Suppressor macrophage (primary cell): Measurements from ENCODE around the gene TRAPPC14.
"Not testable (repeated sequence)": the region's sequence is repeated elsewhere in the genome, so short reads cannot be mapped to it uniquely, and the experiment has no call there.

Source experiments
- DNase-seq, 4 experiments: peaks; one replicate each; pipeline ENCODE4 v3.0.0-alpha.2; 2020 to 2022

Gene TRAPPC14

DNA sequence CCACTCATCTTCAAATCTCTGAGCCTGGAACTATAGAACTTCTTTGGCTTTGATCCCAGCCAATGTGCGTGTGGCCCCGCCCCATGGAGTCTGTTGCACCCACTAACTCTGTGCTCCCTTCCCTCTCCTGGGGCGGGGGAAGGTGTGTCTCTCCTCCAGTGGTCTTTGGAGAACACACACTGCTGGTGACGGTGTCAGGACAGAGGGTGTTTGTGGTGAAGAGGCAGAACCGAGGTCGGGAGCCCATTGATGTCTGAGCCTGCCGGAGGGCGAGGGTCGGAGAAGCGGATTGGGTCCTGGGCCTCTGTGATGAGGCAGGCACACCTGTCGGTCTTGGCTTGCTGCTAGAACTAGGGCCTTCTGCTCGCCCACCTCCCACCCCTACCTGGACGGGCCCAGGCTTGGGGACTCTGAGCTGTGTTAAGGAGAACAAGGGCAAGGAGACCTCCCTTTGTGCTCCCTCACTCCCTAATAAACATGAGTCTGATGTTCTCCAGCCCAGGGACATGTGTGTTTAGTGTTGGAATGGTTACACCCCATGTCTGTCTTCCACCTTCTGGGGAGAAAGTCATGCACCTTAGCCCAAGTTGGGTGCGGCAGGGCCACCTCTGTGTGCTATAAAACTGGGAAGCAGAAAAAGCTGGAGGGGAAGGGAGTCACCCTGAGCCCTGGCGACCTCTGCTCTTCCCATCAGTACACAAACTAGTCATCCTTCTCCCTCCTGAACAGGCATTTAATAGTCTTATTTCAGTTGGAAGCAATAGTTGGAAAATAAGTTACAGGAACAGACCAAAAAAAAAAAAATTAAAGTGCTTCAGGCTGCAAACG, 4.6 kb downstream of the TRAPPC14 start:
- DNase-seq, result no peak

GRCh38 chr7:100152937-100153666, 5.4 kb downstream of the TRAPPC14 start:
- no peak for DNase-seq

DNA sequence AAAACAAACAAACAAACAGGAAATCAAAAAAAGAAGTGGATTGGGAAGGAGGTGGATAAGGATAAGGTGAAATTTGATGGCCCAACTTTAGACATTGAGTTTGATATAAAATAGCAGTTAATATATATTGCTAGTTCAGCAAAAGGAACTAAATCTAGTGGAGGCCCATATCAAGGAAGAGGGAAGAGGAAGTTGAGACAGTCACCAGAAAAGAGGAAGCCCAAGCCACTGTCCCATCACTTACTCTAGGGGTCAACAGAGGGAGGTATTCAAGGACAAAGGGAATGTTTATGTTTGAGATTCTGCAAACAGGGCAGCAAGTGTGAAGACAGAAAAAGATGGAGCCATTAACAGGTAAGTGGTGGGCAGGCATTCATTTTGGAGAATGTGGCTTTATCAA, 6.1 kb downstream of the TRAPPC14 start:
- DNase-seq, result peak; percentile 66 to 87 (median 78)

DNA sequence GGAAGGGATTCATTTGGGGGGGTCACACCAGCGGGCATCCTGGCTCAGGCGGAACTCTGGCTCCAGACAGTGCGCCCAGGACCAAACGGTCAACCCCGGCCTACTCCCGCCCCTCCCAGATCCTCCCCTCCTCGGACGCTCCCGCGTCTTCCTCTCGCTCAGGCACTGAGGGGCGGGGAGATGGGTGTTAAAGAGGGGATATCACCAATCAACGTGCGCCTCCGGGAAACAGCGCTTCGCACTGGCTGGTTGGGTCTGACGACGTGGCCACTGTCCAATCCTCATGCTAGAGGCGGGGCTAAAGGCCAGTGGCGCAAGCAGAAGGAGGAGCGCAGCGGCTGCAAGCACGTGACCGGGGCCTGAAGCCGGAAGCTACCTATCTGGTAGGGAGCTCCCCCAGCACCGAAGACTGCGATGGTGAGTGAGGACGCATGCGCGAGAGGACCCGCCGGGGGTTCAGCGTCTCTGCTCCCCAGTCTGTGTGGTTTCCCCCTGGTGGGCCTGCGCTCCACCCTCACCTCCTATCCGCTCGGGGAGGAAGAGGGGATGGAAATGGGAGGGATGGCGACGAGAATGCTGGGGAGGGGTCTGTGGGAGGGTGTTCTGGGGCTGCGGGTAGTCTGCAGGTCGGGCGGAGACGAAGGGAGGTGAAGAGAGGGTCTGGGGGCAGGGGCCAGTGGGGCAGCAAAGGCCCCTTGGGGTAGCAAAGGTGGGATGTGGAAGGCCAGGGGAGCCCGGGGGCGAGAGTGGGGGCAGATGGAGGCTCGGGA, 9.8 kb downstream of the TRAPPC14 start, which contains the start of gene LAMTOR4:
TSS of gene LAMTOR4 (plus strand) at position 360 of the 770 bp plus-strand sequence. CDS start at position 415, 55 bp downstream.
- peak; percentile 98 to 99 (median 98) for DNase-seq

DNA sequence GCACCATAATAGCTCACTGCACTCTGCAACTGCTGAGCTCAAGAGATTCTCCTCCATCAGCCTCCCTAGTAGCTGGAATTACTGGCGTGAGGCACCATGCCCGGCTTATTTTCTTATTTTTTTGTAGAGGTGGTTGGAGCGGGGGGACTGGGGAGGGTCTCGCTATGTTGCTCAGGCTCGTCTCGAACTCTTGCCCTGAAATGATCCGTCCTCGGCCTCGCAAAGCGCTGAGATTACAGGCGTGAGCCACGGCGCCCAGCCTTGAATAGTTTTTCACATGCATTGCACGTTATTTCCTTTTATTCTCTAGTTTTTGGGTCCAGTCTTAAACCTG, 10.3 kb downstream of the TRAPPC14 start:
- DNase-seq, result no peak

GRCh38 chr7:100147278-100147677, 11.2 kb downstream of the TRAPPC14 start:
- DNase-seq, result no peak

DNA sequence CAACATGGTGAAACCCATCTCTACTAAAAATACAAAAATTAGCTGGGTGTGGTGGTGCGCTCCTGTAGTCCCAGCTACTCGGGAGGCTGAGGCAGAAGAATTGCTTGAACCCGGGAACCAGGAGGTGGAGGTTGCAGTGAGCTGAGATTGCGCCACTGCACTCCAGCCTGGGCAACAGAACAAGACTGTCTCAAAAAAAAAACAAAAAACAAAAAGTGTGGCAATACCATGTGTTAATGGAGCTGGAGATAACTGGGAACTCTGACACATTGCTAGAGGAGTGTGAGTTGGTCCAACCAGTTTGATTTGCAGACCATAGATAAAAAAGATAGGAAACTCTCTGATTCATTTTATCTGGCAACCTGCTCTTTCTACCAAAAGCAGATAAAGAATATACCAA, 12.2 kb downstream of the TRAPPC14 start:
- DNase-seq, result not testable (repeated sequence)

- DNase-seq, result no peak
Measured at GRCh38 chr7:100142461-100142860, 16.1 kb downstream of the TRAPPC14 start.

- peak in 2 of 4 experiments; percentile 27 to 40 for DNase-seq
Measured at GRCh38 chr7:100141555-100141949, 17.0 kb downstream of the TRAPPC14 start.

- DNase-seq, result no peak
Measured at GRCh38 chr7:100137851-100138760, 20.4 kb downstream of the TRAPPC14 start.

GRCh38 chr7:100132697-100133151, 25.8 kb downstream of the TRAPPC14 start:
- peak; percentile 76 to 84 (median 80) for DNase-seq

DNA sequence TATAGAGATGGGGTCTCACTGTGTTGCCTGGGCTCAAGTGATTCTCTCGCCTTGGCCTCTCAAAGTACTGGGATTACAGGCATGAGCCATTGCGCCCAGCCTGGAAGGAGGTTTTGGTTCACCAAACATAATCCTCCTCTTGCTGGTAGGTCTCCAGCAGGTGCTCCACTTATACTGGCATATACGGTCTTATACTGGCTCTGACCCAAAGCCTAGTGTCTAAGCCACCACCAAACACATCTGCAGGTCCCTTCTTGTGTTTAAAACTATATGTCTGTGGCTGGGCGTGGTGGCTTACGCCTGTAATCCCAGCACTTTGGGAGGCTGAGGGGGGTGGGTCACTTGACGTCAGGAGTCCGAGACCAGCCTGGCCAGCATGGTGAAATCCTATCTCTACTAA, 26.4 kb downstream of the TRAPPC14 start:
- no peak for DNase-seq

DNA sequence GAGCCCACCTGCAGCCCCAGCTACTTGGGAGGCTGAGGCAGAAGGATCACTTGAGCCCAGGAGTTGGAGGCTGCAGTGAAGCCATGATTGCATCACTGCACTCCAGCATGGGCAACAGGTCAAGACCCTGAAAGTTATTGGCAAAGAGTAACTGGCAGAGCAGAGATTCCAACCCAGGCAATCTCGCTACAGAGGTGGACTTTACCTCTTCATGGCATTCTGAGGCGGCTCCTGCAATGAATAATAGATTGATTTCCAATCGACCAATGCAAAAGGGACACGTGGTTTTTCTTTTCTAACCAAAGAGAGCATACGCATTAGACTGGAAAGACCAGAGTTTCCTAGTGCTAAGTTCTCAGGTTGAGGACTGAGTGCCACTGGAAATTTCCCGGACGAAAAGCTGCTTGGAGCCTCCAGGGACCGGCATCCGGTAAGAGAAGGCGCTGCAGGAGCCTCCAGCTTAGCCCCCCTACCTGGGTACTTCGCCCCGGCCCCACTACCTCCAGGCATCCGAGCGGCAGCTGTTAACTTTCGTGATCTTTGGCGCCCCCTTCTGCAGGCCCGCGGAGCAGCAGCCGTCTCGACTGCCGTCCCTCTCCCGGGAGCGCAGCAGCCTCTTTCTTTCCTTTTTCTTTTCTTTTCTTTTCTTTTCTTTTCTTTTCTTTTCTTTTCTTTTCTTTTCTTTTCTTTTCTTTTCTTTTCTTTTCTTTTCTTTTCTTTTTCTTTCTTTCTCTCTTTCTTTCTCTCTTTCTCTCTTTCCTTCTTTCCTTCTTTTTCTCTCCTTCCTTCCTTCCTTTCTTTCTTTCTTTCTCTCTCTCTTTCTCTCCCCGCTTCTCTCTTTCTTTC, 27.7 kb downstream of the TRAPPC14 start:
- peak; percentile 75 to 88 (median 84) for DNase-seq

DNA sequence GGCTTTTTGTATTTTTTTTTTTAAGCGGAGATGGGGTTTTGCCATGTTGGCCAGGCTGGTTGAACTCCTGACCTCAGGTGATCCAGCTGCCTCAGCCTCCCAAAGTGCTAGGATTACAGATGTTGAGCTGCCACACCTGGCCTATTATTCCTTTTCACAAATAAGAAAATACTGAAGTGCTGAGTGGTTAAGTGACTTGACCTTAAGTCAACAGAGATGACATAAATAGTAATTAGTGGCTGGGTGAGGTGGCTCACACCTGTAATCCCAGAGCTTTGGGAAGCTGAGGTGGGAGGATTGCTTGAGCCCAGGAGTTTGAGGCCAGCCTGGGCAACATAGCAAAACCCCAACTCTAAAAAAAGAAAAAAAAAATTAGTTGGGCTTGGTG, 28.3 kb downstream of the TRAPPC14 start:
- not testable (repeated sequence) for DNase-seq

- DNase-seq, result no peak
Measured at GRCh38 chr7:100128637-100128963, 29.9 kb downstream of the TRAPPC14 start.

DNA sequence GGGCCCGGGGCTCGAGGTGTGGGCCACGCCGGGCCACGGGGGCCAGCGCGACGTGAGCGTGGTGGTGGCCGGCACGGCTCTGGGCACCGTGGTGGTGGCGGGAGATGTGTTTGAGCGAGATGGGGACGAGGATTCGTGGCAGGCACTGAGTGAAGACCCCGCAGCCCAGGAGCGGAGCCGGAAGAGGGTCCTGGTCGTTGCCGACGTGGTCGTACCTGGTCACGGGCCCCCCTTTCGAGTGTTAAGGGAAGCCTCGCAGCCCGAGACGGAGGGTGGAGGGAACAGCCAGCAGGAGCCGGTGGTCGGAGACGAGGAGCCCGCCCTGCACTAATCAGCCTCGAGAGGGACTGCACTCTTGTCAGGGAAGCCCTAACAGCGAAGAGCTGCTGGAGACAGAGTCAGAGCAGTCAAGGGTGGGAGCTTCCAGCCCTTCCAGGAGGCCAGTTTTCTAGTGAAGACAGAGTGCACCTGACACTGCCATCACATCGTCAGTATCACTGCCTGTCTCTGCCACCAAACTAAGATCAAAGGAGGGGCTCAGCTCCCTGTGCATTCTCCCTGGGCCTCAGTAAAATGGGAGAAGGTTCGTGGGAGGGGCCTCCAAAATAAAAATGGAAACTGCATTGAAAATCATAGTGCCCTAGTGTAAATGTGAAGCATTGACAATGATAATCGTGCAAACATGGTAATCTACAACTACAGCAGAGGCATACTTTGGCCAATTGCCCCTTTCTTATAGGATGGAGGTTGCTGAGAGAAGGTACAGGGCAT, 30.5 kb downstream of the TRAPPC14 start:
- DNase-seq, result peak in 1 of 4 experiments; percentile 14

DNA sequence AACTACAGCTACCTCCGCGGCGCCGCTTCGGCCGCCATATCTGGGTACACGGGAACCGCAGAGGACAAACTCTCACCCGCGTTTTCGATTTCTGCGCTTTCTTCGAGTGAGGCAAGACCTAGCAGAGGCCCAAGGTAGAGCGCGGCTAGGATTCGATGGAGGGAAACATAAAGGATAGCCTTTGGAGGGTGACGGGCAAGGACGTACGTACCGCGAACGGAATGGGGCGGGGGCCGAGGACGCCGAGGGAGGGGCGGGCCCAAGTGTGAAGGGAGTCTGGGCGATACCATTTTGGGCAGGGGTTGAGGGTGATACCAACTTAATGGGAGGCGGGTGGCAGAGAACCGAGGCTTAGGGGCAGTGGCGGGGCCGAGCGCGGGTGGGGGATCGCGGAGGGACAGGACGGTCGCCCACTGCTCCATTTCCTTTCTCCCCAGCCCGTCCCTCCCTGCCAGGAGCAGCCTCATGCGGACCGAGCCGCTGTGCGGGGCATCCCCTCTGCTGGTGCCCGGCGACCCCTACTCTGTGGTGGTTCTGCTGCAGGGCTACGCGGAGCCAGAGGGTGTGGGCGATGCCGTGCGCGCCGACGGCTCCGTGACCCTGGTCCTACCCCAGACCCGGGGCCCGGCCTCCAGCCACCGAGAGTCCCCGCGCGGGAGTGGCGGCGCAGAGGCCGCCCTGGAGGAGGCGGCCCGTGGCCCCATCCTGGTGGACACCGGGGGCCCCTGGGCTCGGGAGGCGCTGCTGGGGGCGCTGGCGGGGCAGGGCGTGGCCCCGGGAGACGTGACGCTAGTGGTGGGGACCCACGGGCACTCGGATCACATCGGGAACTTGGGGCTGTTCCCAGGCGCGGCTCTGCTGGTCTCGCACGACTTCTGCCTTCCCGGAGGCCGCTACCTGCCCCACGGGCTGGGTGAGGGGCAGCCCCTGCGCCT, 31.3 kb downstream of the TRAPPC14 start, which contains the start of gene MBLAC1:
TSS of gene MBLAC1 (plus strand) at position 37 of the 935 bp plus-strand sequence. CDS start at position 466, 429 bp downstream.
- DNase-seq, result peak; percentile 91 to 95 (median 94)

GRCh38 chr7:100126239-100126930, 32.1 kb downstream of the TRAPPC14 start:
- no peak for DNase-seq
